GM19468 (cell line): ENCODE measurements around the gene YIPF1.

ENCODE experiments used
- ATAC-seq: cut with Tn5 transposase; IDR thresholded peaks from one replicate; pipeline ENCODE4 v1.9.1; 2021; ENCODE audit warnings: mild to moderate bottlenecking, moderate library complexity, moderate number of reproducible peaks; ENCODE audit not compliant: unreplicated experiment; ENCODE audit errors: extremely low read depth

The YIPF1 gene

GRCh38 chr1:53889304-53890298, at the start of gene YIPF1:
Gene YIPF1, minus strand, starts transcription at chr1:53889797. Its CDS starts 860 bp downstream, at chr1:53888937.
- peak; percentile 62 for ATAC-seq

DNA sequence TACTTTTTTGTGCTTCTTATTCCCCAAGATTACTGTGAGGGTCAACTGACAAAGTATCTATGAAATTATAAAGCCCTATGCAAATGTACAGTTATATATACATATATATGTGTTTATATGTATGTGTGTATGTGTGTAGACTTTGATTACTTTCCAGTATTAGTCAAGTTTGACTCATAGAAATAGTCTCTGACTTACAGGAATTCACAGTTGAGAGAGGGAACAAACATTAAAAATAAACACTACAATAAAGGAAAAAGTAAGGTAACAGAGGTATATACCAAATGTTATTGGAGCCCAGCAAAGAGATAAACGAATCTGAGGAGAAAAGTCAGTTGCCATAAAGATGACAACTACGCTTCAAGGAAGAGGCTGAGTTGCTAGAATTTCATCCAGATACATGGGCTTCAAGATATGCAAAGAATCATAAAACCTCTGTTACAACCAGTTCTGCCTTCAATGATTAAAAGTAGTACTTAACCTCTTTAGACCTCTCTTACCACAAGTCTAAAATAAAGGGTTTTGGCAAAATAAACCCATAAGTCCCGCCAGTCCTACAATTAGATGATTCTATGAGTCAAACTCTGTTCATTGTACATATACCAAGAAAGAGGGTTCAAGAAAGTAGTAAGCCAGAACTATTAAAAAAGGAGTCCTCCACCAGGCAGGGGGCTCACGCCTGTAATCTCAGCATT, 48.7 kb upstream of the YIPF1 start:
- ATAC-seq, result no peak

- no peak for ATAC-seq
These were observed 46.8 kb upstream of the YIPF1 start for GRCh38 chr1:53936430-53936829.

- no peak for ATAC-seq
These were observed 44.7 kb upstream of the YIPF1 start for GRCh38 chr1:53934170-53934765.

GRCh38 chr1:53931523-53931922, 41.9 kb upstream of the YIPF1 start:
- ATAC-seq, result no peak

GRCh38 chr1:53930932-53931331, 41.3 kb upstream of the YIPF1 start:
- no peak for ATAC-seq

DNA sequence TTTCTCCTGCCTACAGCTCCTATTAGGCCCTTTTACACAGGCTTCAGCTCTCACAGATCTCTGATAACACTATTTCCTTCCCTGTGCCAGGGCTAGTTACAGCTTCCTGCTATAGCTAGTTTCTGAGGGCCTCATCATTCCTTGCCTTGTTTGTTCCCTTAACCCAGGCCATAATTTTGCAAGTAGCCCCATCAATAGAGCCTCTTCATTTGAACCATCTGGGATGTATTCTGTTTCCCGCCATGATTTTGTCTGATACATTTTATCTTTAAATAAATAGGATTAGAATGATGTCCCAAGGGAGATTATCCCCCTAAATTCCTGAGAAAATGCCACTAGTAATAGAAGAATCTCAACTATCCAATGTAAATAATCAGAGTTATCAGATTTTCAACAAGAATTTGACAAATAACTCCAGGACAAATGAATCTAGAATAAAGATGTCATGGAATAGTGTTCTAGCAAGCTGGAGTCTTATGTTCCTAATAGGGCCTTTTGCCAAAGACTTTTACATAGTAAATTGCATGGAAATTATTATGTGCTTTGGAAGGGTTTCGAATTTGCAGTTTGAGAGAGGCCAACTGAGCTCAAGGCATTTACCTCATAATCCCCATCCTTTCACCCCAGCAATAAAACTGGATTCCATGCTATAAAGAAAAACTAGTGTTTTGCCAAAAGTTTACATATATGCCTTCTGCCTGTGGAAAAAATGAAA, 39.8 kb upstream of the YIPF1 start:
- ATAC-seq, result no peak

- no peak for ATAC-seq
These were observed 37.8 kb upstream of the YIPF1 start for GRCh38 chr1:53927376-53927881.

- no peak for ATAC-seq
These were observed 30.1 kb upstream of the YIPF1 start for GRCh38 chr1:53919675-53920066.

DNA sequence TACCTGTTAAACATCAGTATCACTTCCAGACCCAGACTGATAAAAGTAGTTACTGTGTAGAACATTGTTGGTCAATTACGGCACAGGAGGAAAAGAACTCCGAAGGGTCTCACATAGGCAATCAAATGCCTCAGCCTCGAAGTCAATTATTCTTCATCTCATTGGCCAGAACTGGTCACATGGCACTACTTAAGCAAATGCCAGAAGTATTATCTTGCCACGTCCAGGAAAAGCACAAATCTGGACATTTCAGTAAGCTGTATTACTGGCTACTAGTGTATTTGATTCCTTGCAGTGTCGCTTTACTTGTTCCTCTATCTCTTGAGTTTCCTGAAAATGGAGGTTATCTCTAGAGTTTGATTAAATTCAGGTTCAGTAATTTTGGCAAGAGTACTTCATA, 28.7 kb upstream of the YIPF1 start:
- ATAC-seq, result no peak

- no peak for ATAC-seq
These were observed 23.9 kb upstream of the YIPF1 start for GRCh38 chr1:53913352-53914033.

DNA sequence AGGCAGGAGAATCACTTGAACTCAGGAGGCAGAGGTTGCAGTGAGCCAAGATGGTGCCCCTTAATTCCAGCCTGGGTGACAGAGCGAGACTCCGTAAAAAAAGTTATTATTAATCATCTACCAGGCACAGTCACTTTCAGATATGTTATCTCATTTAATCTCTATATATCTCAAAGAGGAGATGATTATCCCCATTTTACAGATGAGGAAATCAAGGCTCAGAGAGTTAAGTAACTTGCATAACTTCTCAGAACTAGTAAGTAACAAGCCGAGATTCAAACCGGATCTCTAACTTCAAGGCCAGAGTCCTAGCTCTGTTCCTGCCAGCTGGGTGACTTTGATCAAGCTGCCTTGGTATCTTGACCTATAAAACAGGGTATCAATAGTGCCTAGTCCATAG, 21.8 kb upstream of the YIPF1 start:
- no peak for ATAC-seq

GRCh38 chr1:53909946-53910345, 20.3 kb upstream of the YIPF1 start:
- ATAC-seq, result no peak

DNA sequence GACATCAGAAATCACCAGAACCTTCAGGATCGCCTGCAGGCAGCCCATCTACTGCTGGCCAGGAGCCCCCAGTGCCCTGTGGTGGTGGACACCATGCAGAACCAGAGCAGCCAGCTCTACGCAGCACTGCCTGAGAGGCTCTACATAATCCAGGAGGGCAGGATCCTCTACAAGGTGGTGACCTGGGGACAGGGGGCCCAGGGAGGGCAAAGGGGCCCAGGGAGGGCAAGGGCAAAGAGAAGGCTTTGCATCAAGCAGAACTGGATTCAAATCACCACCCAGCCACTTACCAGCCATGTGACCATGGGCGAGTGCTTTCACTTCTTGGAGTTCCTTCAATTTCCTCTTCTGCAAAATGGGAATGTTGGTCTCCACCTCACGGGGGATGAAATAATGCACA, 16.5 kb upstream of the YIPF1 start:
- ATAC-seq, result no peak

DNA sequence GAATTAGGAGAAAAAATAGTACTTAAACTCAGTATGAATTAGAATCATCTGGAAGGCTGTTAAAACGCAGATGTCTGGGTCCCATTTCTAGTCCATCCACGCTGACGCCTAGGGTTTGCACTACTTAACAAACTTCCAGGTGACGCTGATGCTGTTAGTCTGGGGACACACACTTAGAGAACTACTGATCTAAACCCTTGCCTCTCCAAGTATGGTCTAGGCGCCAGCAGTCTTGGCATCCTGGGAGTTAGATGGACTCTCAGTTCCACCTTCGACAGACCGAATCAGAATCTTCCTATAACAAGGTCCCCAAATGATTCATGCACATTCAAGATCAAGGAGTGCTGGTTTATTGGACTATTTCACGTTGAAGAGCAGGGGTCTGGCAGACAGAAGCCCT, 15.9 kb upstream of the YIPF1 start:
- ATAC-seq, result no peak

- ATAC-seq, result no peak
These were observed 12.9 kb upstream of the YIPF1 start for GRCh38 chr1:53902235-53903138.

GRCh38 chr1:53899708-53900107, 10.1 kb upstream of the YIPF1 start:
- no peak for ATAC-seq

GRCh38 chr1:53899206-53899628, 9.6 kb upstream of the YIPF1 start:
- ATAC-seq, result no peak
